D721Med (cell line): ENCODE measurements around the gene TUBGCP5.

Experiments
- DNase-seq: peaks from one replicate; pipeline ENCODE4 v3.0.0; 2011; ENCODE audit warnings: low spot score; ENCODE audit not compliant: insufficient read length
- FAIRE-seq: peaks from 2 replicates; lab custom pipeline; 2011; peaks lifted over from hg19 to GRCh38; lab: Jason Lieb, UNC
- TF ChIP-seq, protein P1 (sequence below): IDR thresholded peaks from 2 replicates; pipeline ENCODE4 v1.5.1; 2012; ENCODE audit warnings: mild to moderate bottlenecking, control low read depth; ENCODE audit not compliant: insufficient read depth; ENCODE audit errors: missing control alignments

Gene TUBGCP5

DNA sequence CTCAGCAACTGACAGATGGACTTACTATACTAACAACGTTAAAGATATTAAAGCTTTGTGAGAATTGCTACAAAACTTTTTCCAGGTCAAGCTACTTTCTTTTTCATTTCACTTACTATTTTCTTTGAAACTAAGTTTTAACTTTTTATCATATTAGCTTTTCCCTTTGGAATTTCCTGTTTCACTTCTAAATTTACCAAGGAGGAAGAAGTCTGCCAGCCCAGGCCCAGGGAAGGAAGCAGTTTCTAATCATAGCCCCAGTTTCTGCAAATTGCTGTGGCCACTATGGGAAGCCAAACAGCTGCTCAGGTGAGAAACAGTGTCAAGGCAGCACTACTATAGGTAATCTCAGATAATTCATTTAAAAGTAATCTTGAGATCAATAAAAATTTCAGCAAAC lies 77.6 kb downstream of the TUBGCP5 start:
- FAIRE-seq (no peak), DNase-seq (no peak)
- TF ChIP-seq, protein P1, sequence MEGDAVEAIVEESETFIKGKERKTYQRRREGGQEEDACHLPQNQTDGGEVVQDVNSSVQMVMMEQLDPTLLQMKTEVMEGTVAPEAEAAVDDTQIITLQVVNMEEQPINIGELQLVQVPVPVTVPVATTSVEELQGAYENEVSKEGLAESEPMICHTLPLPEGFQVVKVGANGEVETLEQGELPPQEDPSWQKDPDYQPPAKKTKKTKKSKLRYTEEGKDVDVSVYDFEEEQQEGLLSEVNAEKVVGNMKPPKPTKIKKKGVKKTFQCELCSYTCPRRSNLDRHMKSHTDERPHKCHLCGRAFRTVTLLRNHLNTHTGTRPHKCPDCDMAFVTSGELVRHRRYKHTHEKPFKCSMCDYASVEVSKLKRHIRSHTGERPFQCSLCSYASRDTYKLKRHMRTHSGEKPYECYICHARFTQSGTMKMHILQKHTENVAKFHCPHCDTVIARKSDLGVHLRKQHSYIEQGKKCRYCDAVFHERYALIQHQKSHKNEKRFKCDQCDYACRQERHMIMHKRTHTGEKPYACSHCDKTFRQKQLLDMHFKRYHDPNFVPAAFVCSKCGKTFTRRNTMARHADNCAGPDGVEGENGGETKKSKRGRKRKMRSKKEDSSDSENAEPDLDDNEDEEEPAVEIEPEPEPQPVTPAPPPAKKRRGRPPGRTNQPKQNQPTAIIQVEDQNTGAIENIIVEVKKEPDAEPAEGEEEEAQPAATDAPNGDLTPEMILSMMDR: no peak

DNA sequence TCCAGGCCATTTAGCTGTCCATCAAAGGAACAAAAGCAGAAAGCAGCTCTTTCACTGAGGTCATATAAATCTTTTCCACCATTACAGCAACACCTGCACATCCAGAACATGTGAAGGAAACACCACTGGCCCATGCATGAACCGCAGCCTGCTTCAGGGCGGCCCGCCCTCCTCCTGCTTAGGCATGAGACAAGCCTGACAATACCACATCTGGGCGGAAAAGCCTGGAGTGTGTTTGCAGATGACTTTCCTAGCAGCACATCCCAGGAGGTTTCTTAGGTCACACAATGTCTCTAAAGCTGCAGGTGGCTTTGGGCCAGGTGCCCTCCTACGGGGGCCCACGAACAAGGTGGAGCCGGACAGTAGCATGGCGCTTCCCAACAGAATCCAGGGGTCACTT lies 78.8 kb downstream of the TUBGCP5 start:
- no peak for FAIRE-seq
- DNase-seq: no peak
- TF ChIP-seq, protein P1: no peak

DNA sequence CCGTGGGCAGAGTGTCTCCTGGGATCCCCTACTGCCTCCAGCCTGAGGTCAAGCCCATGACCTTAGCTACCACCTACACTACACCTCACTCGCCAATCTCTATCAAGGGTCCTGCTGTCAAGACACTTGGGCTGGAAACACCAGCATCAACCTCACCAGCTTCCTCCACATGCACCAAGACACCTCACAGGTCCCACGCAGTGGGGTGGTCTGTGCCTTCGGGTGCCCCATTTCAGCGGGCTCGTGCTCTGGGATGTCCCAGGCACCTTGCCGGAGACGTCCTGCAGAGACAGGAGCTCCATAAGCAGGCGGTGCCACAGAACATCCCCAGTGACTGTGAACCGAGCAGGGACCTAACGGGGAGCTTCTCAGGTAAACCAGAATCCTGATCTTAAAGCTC lies 79.2 kb downstream of the TUBGCP5 start:
- DNase-seq: no peak
- no peak for FAIRE-seq
- TF ChIP-seq, protein P1: no peak

DNA sequence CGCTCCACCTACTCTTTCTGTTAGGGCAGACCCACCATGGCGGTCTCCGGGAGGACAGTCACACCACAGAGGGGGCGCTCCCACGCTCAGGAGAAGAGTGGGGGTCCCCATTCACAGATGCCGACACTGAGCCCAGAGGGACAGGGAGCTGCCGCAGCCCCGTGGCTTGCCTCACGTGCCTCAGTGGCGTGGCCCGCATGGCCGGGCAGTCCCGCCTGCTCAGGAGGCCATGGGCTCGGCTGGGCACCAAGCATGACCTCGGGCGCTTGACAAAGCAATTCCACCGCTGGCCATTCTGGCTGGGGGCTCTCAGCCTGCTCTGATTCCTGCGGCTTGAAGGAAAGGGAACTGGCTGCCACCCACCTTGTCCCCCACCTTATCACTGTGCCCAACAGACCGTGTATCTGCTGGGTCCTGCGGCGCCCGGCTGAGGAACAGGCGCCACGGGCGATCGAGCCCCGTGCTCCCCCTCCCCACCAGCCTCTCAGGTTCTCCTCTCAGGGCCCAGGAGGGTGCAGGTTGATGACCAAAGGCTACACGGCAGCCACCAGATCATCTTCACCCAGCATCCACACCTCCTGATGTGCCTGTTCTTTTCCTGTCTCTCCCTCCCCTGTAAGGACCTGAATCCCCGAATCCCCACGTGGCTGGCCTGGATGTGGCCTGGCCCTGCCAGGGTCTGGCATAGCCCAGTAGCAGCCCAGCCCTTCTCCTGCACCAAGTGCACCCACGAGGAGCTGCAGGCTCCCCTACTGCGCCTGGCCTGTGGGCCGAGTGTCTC lies 79.9 kb downstream of the TUBGCP5 start:
- TF ChIP-seq, protein P1: no peak
- FAIRE-seq: no peak

DNA sequence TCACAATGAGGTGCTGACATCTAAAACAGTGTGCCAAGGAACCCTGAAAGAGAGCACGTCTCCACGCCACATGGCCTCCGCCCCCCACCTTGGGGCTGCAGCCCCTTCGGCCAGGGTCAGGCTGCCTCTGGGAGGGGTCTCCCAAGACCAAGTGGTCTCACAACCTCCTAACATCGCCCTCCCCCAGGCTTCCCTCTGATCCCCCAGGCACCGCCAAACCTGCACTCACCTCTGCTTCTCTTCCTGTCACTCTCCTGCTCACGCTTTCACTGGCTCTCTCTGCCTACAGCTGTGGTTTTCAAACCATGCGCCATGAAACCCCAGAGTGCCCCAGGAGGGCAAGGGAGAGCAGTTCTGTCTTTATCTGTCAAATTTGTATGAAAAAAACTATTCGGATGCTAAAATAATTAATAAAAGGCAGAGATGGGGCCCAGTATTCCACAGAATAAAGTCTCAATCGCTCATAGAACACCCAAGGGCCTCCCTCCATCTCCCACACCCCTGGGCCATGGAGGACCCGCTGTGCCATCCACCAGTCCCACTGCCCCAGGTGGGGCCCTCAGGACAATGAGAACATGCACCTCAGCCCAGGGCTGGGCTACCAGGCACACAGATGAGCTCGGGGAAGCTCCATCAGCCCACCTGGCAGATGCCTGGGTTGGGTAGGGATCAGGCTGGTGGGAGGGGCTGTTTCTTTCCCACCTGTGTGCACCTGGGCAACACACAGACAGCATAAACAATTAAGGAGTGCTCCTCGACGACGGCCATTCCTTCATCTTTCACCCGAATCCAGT lies 80.7 kb downstream of the TUBGCP5 start:
- TF ChIP-seq, protein P1: no peak
- FAIRE-seq: no peak
- no peak for DNase-seq

More for the DNA sequence above, 79.9 kb downstream of the TUBGCP5 start:
- no peak for DNase-seq

DNA sequence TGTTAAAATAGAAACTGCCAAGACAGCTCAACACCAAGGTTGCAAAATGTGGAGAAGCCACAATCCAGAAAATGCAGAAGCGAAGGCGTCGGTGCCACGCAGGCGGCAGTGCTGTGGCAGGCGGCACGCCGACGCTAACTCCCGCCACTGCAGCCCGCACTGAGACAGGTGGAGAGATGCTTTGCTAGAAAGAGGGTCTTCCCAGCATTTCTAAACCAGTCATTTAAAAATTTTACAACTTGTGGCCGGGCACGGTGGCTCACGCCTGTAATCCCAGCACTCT lies 82.5 kb downstream of the TUBGCP5 start:
- DNase-seq: no peak
- TF ChIP-seq, protein P1: no peak
- no peak for FAIRE-seq
